Right lobe of liver (tissue), 6 donors: ENCODE data around the gene RPUSD3. TPM values are rescaled to one million over a fixed set of nuclear protein-coding genes. Genes with fewer than 3 reads are reported as not detected.

ENCODE experiments used
- ATAC-seq, 4 donors: fragments of 200-7000 bp; cut with Tn5 transposase; one replicate each; pipeline ENCODE4 v1.9.1; 2020; ENCODE audit warnings: mild to moderate bottlenecking in 4 of 4, moderate library complexity in 4 of 4
- DNase-seq, 3 donors: peaks; one replicate each; pipeline ENCODE4 v3.0.0-alpha.2; 2020
- H3K27ac ChIP-seq, 3 donors: fragments of 200-600 bp; one replicate each; pipeline ENCODE4 v1.8.0; 2022
- H3K27me3 ChIP-seq, 2 donors: fragments of 200-600 bp; one replicate each; pipeline ENCODE4 v1.8.0; 2022
- H3K36me3 ChIP-seq, 4 donors: fragments of 200-600 bp; sonication (generic) in 1 of 4; one replicate each; pipeline versions ENCODE4 v1.5.1 to v1.8.0; 2017 to 2022; ENCODE audit warnings: control low read depth in 1 of 4
- H3K4me1 ChIP-seq, 4 donors: fragments of 200-600 bp; sonication (generic) in 1 of 4; one replicate each; pipeline versions ENCODE4 v1.5.1 to v1.8.0; 2017 to 2022; ENCODE audit warnings: control low read depth in 1 of 4
- H3K4me3 ChIP-seq, 3 donors: fragments of 200-600 bp; one replicate each; pipeline ENCODE4 v1.8.0; 2022
- H3K9me3 ChIP-seq, 4 donors: fragments of 200-600 bp; sonication (generic) in 1 of 4; one replicate each; pipeline versions ENCODE4 v1.5.1 to v1.8.0; 2017 to 2022; ENCODE audit warnings: control low read depth in 1 of 4
- CTCF ChIP-seq, 4 donors: fragments of 200-600 bp in 3 of 4; fragments of 450-650 bp in 1 of 4; IDR thresholded peaks; one replicate each; pipeline versions ENCODE4 v1.5.1 to v1.8.0; 2016 to 2022; ENCODE audit warnings: antibody characterized with exemption in 4 of 4, mild to moderate bottlenecking in 2 of 4
- POLR2A ChIP-seq: fragments of 450-650 bp; IDR thresholded peaks from one replicate; pipeline ENCODE4 v1.6.1; 2017; ENCODE audit warnings: antibody characterized with exemption, mild to moderate bottlenecking
- WGBS: methylation state at CpG from one replicate; pipeline ENCODE4 v1.1.6; 2018; ENCODE audit warnings: low coverage, low lambda C conversion rate; ENCODE audit not compliant: insufficient coverage; ENCODE audit errors: missing lambda C conversion rate; 5-methylcytosine and 5-hydroxymethylcytosine counted together
- intact Hi-C, 2 donors: fragments of 100-400 bp; cut with DNase I; formaldehyde crosslinking; loops; one replicate each; pipeline versions ENCODE4 v1.11.2 to v1.14.1; 2022
- total RNA-seq, 6 experiments: library from RNA; depleted of rRNA in 2 of 6; stranded (reverse); fragments of >200 nt in 2 of 6; fragmentation: NEBNext Ultra II Directional in 3 of 6; extraction: Animal tissue kit (Norgen Biotek cat#: 25700) in 3 of 6; gene quantifications; one replicate each; pipeline versions ENCODE4 v1.1.0 to v1.2.4, GENCODE V29; 2016 to 2023
- donor health status: DM: no; HTN: yes; CAD: no.
- donor health status: DM: no; HTN: no; CAD: no.
- donor health status: DM: no; HTN: no; CAD: no.
- donor health status: DM: no; HTN: yes; CAD: no.
- donor health status: DM: no; HTN: yes; CAD: no.

Gene RPUSD3
- total RNA-seq, 6 experiments from 2014 or later, result 15.8 to 34.6 (median 22.4) TPM

GRCh38 chr3:9809239-9809614, 34.6 kb downstream of the RPUSD3 start:
- Histone ChIP-seq H3K4me1 (no peaks in the 10 kb centered on the region), H3K27me3 (no peaks in the 10 kb centered on the region), H3K4me3 (peak overlapping the region; percentile 62 to 87 (median 73)), H3K36me3 (peaks cover 5 to 29% (median 13%) of the 10 kb centered on the region in 4 donors), H3K9me3 (no peaks in the 10 kb centered on the region), H3K27ac (peak overlapping the region; percentile 66 to 90 (median 83))
- TF ChIP-seq CTCF (IDR thresholded peaks at IDR 0.05) (no peak), POLR2A (no peak)
- peak in 1 of 4 donors; percentile 12 for ATAC-seq
- intact Hi-C loops, result no loop called here
- 52% methylated on average over 3 of the region's 4 CpGs for WGBS
- DNase-seq, result no peak

DNA sequence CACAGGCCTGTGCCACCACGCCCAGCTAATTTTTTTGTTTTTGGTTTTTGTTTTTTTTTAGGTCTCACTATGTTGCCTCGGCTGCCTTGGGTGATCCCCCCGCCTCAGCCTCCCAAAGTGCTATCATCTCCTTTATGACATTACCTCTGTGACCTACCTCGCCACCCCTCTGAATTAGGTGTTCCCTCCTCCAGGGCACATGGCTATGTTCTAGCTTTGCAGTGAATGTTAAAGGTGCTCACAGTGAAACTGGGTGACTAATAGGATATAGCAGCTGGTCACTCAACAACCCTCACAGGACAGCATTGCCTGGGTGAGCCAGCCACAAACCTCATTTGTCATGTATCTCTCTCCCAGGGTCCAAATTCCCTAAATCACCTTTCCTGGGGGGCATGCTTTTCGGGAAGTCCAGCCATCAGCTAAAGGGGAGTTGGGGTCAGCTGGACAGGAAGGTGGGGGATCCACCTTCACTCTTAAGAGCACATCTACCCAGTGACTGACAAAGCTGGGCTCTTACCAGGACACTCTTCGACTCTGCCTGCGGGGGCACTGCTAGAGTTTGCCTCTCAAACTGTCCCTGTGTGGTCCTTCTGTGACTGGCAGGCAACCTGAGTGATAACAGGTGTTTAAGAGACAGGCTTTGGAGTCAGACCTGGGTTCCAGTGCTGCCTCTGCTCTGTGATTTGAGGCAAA, 35.3 kb downstream of the RPUSD3 start:
- Histone ChIP-seq H3K4me1 (no peaks in the 10 kb centered on the region), H3K36me3 (peaks cover 6 to 36% (median 20%) of the 10 kb centered on the region in 4 donors), H3K27ac (no peak overlapping the region), H3K27me3 (no peaks in the 10 kb centered on the region), H3K4me3 (no peak overlapping the region), H3K9me3 (no peaks in the 10 kb centered on the region)
- 77% methylated on average over 3 of the region's 7 CpGs for WGBS
- intact Hi-C loops, result no loop called here
- TF ChIP-seq POLR2A (no peak), CTCF (IDR thresholded peaks at IDR 0.05) (no peak)
- DNase-seq (no peak), ATAC-seq (peak; percentile 13 to 39 (median 34))

DNA sequence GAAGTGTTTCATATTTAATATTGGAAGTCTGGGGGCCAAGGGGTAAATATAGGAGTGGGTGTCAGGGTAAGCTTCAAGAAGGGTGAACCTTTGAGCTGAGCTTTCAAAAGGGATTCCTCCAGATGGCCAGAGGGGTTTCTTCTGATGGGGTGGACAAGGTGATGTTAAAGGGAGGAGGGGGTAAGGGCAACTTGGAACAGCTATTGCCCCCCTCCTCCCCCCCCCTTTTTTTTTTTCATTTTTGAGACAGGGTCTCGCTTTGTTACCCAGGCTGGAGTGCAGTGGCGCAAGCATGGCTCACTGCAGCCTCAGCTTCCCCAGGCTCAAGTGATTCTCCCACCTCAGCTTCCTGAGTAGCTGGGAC, 35.8 kb downstream of the RPUSD3 start:
- ATAC-seq (no peak), DNase-seq (no peak)
- no peaks in the 10 kb centered on the region for H3K9me3 ChIP-seq
- TF ChIP-seq CTCF (IDR thresholded peaks at IDR 0.05), result no peak
- intact Hi-C loops, result no loop called here
- no peak overlapping the region for H3K4me3 ChIP-seq
- peaks cover 6 to 41% (median 23%) of the 10 kb centered on the region in 4 donors for H3K36me3 ChIP-seq
- no peaks in the 10 kb centered on the region for H3K27me3 ChIP-seq
- no peaks in the 10 kb centered on the region for H3K4me1 ChIP-seq
- no peak overlapping the region for H3K27ac ChIP-seq
- WGBS, result 60% methylated on average over 1 of the region's 2 CpGs

DNA sequence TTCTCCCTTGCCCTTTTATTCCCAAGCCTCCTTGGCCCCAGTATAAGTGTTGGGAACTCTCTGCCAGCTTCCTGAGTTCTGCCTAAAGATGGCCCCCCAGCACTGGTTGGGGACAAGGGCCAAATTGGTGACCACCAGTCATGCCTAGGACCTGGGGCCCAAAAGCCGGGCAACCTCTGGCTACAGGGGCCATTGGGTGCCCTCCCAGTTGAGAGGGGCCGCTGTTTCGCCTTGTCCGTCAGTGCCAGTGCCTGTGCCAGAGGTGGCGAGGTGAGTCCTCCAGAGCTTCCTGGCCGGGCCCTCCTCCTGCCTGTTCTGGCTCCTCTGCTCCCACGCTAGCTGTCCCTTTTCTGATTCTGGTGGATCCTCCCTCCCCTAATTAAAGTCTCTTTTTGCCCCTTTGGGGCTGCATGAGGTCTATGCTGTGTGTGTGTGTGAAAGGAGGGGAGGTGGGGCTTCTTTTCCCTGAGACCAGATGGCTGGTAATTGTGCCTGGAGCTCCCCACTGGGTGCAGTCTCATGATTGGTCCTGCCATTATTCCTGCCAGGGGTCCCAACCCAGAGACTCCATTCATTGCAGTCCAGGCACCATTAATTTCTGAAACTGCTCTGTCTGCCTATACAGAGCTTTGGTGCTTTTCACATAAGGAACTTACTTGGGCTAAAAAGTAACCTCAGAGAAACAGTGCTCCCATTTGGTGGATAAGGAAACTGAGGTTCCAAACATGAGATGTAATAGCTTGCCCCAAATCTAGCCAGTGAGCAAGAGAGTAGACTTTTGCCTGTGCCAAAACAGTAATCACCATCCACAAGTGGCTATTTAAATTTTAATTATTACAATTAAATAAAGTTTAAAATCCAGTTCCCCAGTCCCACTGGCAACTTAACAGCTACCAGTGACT, 36.9 kb downstream of the RPUSD3 start:
- no peak for DNase-seq
- Histone ChIP-seq H3K36me3 (peaks cover 6 to 47% (median 24%) of the 10 kb centered on the region in 4 donors), H3K4me1 (no peaks in the 10 kb centered on the region), H3K9me3 (no peaks in the 10 kb centered on the region), H3K27me3 (no peaks in the 10 kb centered on the region), H3K27ac (no peak overlapping the region), H3K4me3 (no peak overlapping the region)
- no peak for ATAC-seq
- no CpG with 5 or more reads among the region's 7 CpGs for WGBS
- TF ChIP-seq POLR2A (no peak), CTCF (IDR thresholded peaks at IDR 0.05) (no peak)
- intact Hi-C loops, result no loop called here
